ENCODE measurements around the gene RNLS.

- TF ChIP-seq TAF1 (IDR thresholded peaks at IDR 0.05; ENCODE audit: borderline replicate concordance, insufficient read depth, low read length), result no peak
- TF ChIP-seq, protein P1, sequence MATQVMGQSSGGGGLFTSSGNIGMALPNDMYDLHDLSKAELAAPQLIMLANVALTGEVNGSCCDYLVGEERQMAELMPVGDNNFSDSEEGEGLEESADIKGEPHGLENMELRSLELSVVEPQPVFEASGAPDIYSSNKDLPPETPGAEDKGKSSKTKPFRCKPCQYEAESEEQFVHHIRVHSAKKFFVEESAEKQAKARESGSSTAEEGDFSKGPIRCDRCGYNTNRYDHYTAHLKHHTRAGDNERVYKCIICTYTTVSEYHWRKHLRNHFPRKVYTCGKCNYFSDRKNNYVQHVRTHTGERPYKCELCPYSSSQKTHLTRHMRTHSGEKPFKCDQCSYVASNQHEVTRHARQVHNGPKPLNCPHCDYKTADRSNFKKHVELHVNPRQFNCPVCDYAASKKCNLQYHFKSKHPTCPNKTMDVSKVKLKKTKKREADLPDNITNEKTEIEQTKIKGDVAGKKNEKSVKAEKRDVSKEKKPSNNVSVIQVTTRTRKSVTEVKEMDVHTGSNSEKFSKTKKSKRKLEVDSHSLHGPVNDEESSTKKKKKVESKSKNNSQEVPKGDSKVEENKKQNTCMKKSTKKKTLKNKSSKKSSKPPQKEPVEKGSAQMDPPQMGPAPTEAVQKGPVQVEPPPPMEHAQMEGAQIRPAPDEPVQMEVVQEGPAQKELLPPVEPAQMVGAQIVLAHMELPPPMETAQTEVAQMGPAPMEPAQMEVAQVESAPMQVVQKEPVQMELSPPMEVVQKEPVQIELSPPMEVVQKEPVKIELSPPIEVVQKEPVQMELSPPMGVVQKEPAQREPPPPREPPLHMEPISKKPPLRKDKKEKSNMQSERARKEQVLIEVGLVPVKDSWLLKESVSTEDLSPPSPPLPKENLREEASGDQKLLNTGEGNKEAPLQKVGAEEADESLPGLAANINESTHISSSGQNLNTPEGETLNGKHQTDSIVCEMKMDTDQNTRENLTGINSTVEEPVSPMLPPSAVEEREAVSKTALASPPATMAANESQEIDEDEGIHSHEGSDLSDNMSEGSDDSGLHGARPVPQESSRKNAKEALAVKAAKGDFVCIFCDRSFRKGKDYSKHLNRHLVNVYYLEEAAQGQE (IDR thresholded peaks at IDR 0.05; ENCODE audit: insufficient read depth in 1 of 2, low read depth in 2 of 2, low read length in 2 of 2), result no peak
Observed at GRCh38 chr10:88423732-88424131, 159.4 kb downstream of the RNLS start.

Measured in PFSK-1 (cell line).